Esophagus muscularis mucosa (tissue), 3 donors: ENCODE results near the gene GNG7.

Experiments used
- CTCF ChIP-seq, 3 experiments: fragments of 200-600 bp in 2 of 3; fragments of 450-650 bp in 1 of 3; sonication (generic) in 2 of 3; IDR thresholded peaks; one replicate each; pipeline ENCODE4 v1.5.1; 2017 to 2019; ENCODE audit warnings: antibody characterized with exemption in 3 of 3, mild to moderate bottlenecking in 2 of 3, moderate library complexity in 1 of 3
- POLR2A ChIP-seq: fragments of 450-650 bp; IDR thresholded peaks from one replicate; pipeline ENCODE4 v1.6.1; 2017; ENCODE audit warnings: antibody characterized with exemption, moderate library complexity, mild to moderate bottlenecking, low read depth

- TF ChIP-seq POLR2A (no peak), CTCF (IDR thresholded peaks at IDR 0.05) (no peak)
These were observed 160.0 kb downstream of the GNG7 start for GRCh38 chr19:2542341-2543069.
